ENCODE results near the gene MSANTD2.

DNA sequence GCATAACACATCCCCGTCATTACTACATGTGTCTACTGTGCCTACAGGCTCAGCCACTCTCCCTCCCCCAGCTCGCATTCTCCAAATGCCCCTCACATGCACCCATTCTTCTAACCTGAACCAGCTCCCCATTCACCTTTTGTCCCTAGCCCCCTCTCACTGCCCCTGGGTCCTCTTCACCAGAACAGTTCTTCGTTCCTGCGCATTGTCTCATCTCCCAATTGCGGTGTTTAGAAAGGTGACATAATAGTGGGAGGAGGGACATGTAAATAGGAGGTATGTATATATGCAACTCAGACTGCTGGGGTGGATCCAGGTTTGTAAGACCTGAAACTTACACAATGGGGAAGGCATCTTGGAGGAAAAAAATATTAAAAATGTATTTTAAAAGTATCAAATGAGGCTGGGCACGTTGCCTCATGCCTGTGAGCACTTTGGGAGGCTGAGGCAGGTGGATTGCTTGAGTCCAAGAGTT, 43.4 kb downstream of the MSANTD2 start:
- TF ChIP-seq, protein P1, sequence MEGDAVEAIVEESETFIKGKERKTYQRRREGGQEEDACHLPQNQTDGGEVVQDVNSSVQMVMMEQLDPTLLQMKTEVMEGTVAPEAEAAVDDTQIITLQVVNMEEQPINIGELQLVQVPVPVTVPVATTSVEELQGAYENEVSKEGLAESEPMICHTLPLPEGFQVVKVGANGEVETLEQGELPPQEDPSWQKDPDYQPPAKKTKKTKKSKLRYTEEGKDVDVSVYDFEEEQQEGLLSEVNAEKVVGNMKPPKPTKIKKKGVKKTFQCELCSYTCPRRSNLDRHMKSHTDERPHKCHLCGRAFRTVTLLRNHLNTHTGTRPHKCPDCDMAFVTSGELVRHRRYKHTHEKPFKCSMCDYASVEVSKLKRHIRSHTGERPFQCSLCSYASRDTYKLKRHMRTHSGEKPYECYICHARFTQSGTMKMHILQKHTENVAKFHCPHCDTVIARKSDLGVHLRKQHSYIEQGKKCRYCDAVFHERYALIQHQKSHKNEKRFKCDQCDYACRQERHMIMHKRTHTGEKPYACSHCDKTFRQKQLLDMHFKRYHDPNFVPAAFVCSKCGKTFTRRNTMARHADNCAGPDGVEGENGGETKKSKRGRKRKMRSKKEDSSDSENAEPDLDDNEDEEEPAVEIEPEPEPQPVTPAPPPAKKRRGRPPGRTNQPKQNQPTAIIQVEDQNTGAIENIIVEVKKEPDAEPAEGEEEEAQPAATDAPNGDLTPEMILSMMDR (IDR thresholded peaks at IDR 0.05; ENCODE audit: low read length) = no peak
- no peak for TF ChIP-seq EZH2 (IDR thresholded peaks at IDR 0.05; ENCODE audit: borderline replicate concordance, low read length)

All from OCI-LY1 (cell line).